ENCODE measurements around the gene CAMSAP1.

The CAMSAP1 gene

GRCh38 chr9:135874859-135875258 lies 32.5 kb downstream of the CAMSAP1 start:
- no peak for DNase-seq (ENCODE audit: low read depth)
- no peak for TF ChIP-seq CTCF (conservative IDR thresholded peaks at IDR 0.05; ENCODE audit: control insufficient read depth, insufficient read depth, low read depth, low read length)
- H3K4me3 ChIP-seq (ENCODE audit: control insufficient read depth, low read depth, low read length) = no peak overlapping the region

DNA sequence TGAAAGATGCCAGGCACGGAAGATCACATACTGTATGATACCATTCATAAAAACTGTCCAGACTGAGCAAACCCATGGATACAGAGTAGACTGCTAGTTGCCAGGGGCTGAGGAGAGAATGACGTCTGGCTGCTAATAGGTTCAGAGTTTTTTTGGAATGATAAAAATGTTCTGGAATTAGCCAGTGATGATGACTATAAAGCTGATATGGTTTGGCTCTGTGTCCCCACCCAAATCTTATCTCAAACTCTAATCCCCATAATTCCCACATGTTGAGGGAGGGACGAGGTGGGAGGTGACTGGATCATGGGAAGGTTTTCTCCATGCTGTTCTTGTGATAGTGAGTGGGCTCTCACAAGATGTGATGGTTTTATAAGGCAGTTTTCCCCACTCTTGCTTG lies 37.4 kb downstream of the CAMSAP1 start:
- no peak for DNase-seq (ENCODE audit: low read depth)
- H3K4me3 ChIP-seq (ENCODE audit: control insufficient read depth, low read depth, low read length) = no peak overlapping the region
- no peak for TF ChIP-seq CTCF (conservative IDR thresholded peaks at IDR 0.05; ENCODE audit: control insufficient read depth, insufficient read depth, low read depth, low read length)

- H3K4me3 ChIP-seq (ENCODE audit: control insufficient read depth, low read depth, low read length) = no peak overlapping the region
- DNase-seq (ENCODE audit: low read depth) = peak; percentile 27
- no peak for TF ChIP-seq CTCF (conservative IDR thresholded peaks at IDR 0.05; ENCODE audit: control insufficient read depth, insufficient read depth, low read depth, low read length)
Observed at GRCh38 chr9:135865531-135865930, 41.8 kb downstream of the CAMSAP1 start.

DNA sequence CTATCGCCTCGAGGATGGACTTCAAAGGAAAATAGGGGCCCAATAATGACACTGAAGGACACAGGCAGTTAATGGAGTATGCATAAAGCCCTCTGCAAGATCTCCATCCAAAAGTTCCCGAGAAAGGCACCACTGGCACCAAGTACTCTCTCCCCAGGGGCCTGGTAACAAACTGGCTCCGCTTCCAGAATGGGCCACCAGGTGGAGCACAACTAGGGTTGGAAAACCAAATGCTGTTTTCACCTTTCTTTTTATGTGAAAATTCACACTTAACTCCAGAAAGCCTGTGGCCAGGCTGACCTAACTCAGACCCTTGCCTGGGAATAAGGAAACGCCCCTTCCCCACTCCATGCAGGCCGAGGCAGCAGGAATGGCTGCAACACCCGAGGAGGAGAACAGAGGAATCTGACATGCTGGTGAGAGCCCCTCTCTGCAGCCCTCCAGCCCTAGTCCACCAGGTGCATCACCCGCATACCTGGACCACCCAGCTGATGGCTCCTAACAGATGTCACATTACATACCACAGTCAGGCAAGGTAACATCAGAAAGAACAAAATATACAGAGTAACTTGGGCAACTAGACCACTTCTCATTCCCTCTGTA lies 42.8 kb downstream of the CAMSAP1 start:
- peak; percentile 89 for TF ChIP-seq CTCF (conservative IDR thresholded peaks at IDR 0.05; ENCODE audit: control insufficient read depth, insufficient read depth, low read depth, low read length)
- no peak overlapping the region for H3K4me3 ChIP-seq (ENCODE audit: control insufficient read depth, low read depth, low read length)
- peak; percentile 50 for DNase-seq (ENCODE audit: low read depth)

GRCh38 chr9:135862809-135863208 lies 44.5 kb downstream of the CAMSAP1 start:
- no peak overlapping the region for H3K4me3 ChIP-seq (ENCODE audit: control insufficient read depth, low read depth, low read length)
- no peak for TF ChIP-seq CTCF (conservative IDR thresholded peaks at IDR 0.05; ENCODE audit: control insufficient read depth, insufficient read depth, low read depth, low read length)

GRCh38 chr9:135858491-135859185 lies 48.7 kb downstream of the CAMSAP1 start:
- TF ChIP-seq CTCF (conservative IDR thresholded peaks at IDR 0.05; ENCODE audit: control insufficient read depth, insufficient read depth, low read depth, low read length) = no peak
- peak; percentile 43 for DNase-seq (ENCODE audit: low read depth)
- no peak overlapping the region for H3K4me3 ChIP-seq (ENCODE audit: control insufficient read depth, low read depth, low read length)

More at GRCh38 chr9:135862809-135863208, 44.5 kb downstream of the CAMSAP1 start:
- no peak for DNase-seq (ENCODE audit: low read depth)

All from fibroblast of mammary gland (primary cell).